Right lobe of liver (tissue), 6 donors: ENCODE results near the gene TTC9. TPM values are rescaled to one million over a fixed set of nuclear protein-coding genes. Genes with fewer than 3 reads are reported as not detected.
A peak's percentile ranks its signal among the peaks of the same experiment; 100 is the strongest.

ENCODE experiments used
- ATAC-seq, 4 donors: fragments of 200-7000 bp; cut with Tn5 transposase; one replicate each; pipeline ENCODE4 v1.9.1; 2020; ENCODE audit warnings: mild to moderate bottlenecking in 4 of 4, moderate library complexity in 4 of 4
- DNase-seq, 3 donors: peaks; one replicate each; pipeline ENCODE4 v3.0.0-alpha.2; 2020
- H3K27ac ChIP-seq, 3 donors: fragments of 200-600 bp; one replicate each; pipeline ENCODE4 v1.8.0; 2022
- H3K27me3 ChIP-seq, 2 donors: fragments of 200-600 bp; one replicate each; pipeline ENCODE4 v1.8.0; 2022
- H3K36me3 ChIP-seq, 4 donors: fragments of 200-600 bp; sonication (generic) in 1 of 4; one replicate each; pipeline versions ENCODE4 v1.5.1 to v1.8.0; 2017 to 2022; ENCODE audit warnings: control low read depth in 1 of 4
- H3K4me1 ChIP-seq, 4 donors: fragments of 200-600 bp; sonication (generic) in 1 of 4; one replicate each; pipeline versions ENCODE4 v1.5.1 to v1.8.0; 2017 to 2022; ENCODE audit warnings: control low read depth in 1 of 4
- H3K4me3 ChIP-seq, 3 donors: fragments of 200-600 bp; one replicate each; pipeline ENCODE4 v1.8.0; 2022
- H3K9me3 ChIP-seq, 4 donors: fragments of 200-600 bp; sonication (generic) in 1 of 4; one replicate each; pipeline versions ENCODE4 v1.5.1 to v1.8.0; 2017 to 2022; ENCODE audit warnings: control low read depth in 1 of 4
- POLR2A ChIP-seq: fragments of 450-650 bp; IDR thresholded peaks from one replicate; pipeline ENCODE4 v1.6.1; 2017; ENCODE audit warnings: antibody characterized with exemption, mild to moderate bottlenecking
- WGBS: methylation state at CpG from one replicate; pipeline ENCODE4 v1.1.6; 2018; ENCODE audit warnings: low coverage, low lambda C conversion rate; ENCODE audit not compliant: insufficient coverage; ENCODE audit errors: missing lambda C conversion rate; 5-methylcytosine and 5-hydroxymethylcytosine counted together
- intact Hi-C, 2 donors: fragments of 100-400 bp; cut with DNase I; formaldehyde crosslinking; loops; one replicate each; pipeline versions ENCODE4 v1.11.2 to v1.14.1; 2022
- total RNA-seq, 6 experiments: library from RNA; depleted of rRNA in 2 of 6; stranded (reverse); fragments of >200 nt in 2 of 6; fragmentation: NEBNext Ultra II Directional in 3 of 6; extraction: Animal tissue kit (Norgen Biotek cat#: 25700) in 3 of 6; gene quantifications; one replicate each; pipeline versions ENCODE4 v1.1.0 to v1.2.4, GENCODE V29; 2016 to 2023
- TF ChIP-seq, protein P1 (sequence below), 4 donors: fragments of 200-600 bp in 3 of 4; fragments of 450-650 bp in 1 of 4; IDR thresholded peaks; one replicate each; pipeline versions ENCODE4 v1.5.1 to v1.8.0; 2016 to 2022; ENCODE audit warnings: antibody characterized with exemption in 4 of 4, mild to moderate bottlenecking in 2 of 4
- donor health status: DM: no; HTN: yes; CAD: no.
- donor health status: DM: no; HTN: no; CAD: no.
- donor health status: DM: no; HTN: no; CAD: no.
- donor health status: DM: no; HTN: yes; CAD: no.
- donor health status: DM: no; HTN: yes; CAD: no.

The TTC9 gene
- total RNA-seq, 6 experiments from 2014 or later = 0.15 to 5.5 (median 2.8) TPM

DNA sequence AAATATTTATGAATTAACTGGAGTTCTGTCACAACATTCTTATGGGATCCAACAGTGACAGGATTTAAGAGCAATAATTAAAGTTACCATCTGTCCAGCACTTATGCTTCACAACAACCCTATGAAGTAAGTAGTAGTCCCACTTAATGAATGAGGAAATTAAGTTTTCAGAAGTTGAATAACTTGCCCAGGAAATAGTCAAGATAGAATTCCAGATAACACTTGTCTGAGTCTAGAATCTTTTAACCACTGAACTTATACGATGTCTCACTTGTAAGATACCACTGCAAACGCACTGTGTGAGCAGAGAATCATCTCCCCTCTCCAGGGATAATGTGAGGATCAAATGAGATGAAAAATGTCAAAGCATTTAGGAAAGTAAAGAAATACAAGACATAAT is 3.3 kb upstream of the TTC9 start:
- 53% methylated on average over 2 of the region's 2 CpGs for WGBS
- H3K4me1 ChIP-seq = peaks cover 0 to 9% (median 0%) of the 10 kb centered on the region in 4 donors
- TF ChIP-seq, protein P1, sequence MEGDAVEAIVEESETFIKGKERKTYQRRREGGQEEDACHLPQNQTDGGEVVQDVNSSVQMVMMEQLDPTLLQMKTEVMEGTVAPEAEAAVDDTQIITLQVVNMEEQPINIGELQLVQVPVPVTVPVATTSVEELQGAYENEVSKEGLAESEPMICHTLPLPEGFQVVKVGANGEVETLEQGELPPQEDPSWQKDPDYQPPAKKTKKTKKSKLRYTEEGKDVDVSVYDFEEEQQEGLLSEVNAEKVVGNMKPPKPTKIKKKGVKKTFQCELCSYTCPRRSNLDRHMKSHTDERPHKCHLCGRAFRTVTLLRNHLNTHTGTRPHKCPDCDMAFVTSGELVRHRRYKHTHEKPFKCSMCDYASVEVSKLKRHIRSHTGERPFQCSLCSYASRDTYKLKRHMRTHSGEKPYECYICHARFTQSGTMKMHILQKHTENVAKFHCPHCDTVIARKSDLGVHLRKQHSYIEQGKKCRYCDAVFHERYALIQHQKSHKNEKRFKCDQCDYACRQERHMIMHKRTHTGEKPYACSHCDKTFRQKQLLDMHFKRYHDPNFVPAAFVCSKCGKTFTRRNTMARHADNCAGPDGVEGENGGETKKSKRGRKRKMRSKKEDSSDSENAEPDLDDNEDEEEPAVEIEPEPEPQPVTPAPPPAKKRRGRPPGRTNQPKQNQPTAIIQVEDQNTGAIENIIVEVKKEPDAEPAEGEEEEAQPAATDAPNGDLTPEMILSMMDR (IDR thresholded peaks at IDR 0.05) = no peak
- TF ChIP-seq POLR2A = no peak
- no peaks in the 10 kb centered on the region for H3K27me3 ChIP-seq
- H3K9me3 ChIP-seq = no peaks in the 10 kb centered on the region
- DNase-seq = no peak
- intact Hi-C loops = loop anchor here (10.0 kb wide), 2 partner anchors 66 to 176 kb away; no protein-coding TSS in a partner anchor
- H3K36me3 ChIP-seq = no peaks in the 10 kb centered on the region
- H3K27ac ChIP-seq = no peak overlapping the region
- no peak for ATAC-seq
- no peak overlapping the region for H3K4me3 ChIP-seq

DNA sequence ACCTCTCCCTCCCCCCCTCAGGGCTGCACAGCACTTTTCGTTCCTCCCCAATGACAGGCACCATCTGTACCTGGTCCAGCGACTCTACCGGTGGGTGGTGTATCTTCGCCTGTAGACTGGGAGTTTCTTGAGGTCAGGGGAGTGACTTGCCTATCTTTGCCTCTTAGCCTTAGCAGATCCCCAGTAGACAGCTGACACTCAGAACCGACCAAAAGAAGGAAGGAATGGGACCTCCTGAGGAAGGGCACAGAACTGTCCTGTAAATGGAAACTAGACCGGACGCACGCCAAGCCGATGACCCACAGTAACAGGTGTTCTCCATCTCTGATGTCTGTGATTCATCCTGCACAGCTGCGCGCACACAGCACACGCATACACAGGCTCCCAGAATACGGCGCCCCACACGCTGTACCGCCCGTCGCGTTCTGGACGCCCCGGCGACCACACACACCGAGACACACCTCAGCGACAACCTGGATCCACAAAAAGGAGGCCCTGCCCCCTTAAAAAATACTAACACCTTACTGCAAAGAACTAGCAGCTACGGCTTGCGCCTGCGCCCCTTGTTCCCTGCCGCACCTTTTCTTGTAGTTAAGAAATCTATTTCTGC is 673 bp upstream of the TTC9 start:
- DNase-seq = peak in 1 of 3 donors; percentile 37
- ATAC-seq = peak; percentile 50 to 82 (median 64)
- peaks cover 0 to 9% (median 0%) of the 10 kb centered on the region in 4 donors for H3K4me1 ChIP-seq
- H3K27me3 ChIP-seq = no peaks in the 10 kb centered on the region
- no peaks in the 10 kb centered on the region for H3K9me3 ChIP-seq
- H3K4me3 ChIP-seq = peak overlapping the region; percentile 46 to 60 (median 50)
- intact Hi-C loops = no loop called here
- 1% methylated on average over 21 of the region's 28 CpGs for WGBS
- no peaks in the 10 kb centered on the region for H3K36me3 ChIP-seq
- no peak overlapping the region for H3K27ac ChIP-seq
- TF ChIP-seq POLR2A = no peak
- TF ChIP-seq, protein P1 (IDR thresholded peaks at IDR 0.05) = no peak

DNA sequence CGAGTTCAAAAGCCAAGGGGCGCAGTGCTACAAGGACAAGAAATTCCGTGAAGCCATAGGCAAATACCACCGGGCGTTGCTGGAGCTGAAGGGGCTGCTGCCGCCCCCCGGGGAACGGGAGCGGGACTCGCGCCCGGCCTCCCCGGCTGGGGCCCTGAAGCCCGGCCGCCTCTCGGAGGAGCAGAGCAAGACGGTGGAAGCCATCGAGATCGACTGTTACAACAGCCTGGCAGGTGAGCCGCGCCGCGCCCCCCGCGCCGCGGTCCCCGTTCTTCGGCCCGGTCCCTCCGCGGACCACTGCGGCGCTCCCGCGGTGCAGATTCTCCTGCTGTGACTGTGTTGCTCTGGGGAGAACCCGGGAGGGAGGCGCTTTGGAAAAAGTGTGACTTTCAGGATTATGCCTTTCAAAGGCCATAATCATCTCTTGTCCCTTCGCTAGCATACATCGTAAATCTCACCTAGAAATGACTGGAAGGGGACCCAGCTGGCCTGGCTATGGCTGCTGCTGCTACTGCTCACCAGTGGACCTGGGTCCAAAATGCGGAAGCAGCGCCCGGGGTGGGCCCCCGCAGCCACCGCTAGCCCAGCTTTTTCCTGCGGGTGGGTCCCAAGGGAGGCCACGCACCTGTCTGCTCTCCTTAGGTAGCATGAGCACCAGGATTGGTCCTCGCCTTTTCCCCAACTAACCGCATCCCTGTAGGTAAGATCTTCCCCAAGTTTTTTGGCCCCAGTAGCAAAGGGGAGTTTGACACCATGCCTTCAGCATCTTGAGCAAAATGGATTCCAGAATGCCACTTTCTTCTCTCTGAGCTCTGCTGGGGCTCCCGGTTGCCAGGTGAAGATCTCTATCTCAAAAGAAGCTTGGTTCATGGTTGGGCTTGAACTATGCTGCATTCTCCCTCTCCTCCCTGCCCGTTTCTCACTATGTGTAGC is 853 bp downstream of the TTC9 start:
- H3K27ac ChIP-seq = no peak overlapping the region
- intact Hi-C loops = no loop called here
- DNase-seq = peak in 1 of 3 donors; percentile 29

GRCh38 chr14:70643967-70644366 is 2.3 kb downstream of the TTC9 start:
- DNase-seq (no peak), ATAC-seq (no peak)
- TF ChIP-seq, protein P1 (IDR thresholded peaks at IDR 0.05) = no peak
- WGBS = 45% methylated on average over 2 of the region's 5 CpGs
- Histone ChIP-seq H3K9me3 (no peaks in the 10 kb centered on the region), H3K4me3 (no peak overlapping the region), H3K27me3 (no peaks in the 10 kb centered on the region), H3K27ac (no peak overlapping the region), H3K36me3 (no peaks in the 10 kb centered on the region), H3K4me1 (peaks cover 0 to 9% (median 0%) of the 10 kb centered on the region in 4 donors)
- intact Hi-C loops = no loop called here

More for the DNA sequence above, 853 bp downstream of the TTC9 start:
- no peaks in the 10 kb centered on the region for H3K36me3 ChIP-seq
- peak; percentile 16 to 34 (median 25) for ATAC-seq
- H3K27me3 ChIP-seq = no peaks in the 10 kb centered on the region
- no peaks in the 10 kb centered on the region for H3K9me3 ChIP-seq
- peaks cover 0 to 9% (median 0%) of the 10 kb centered on the region in 4 donors for H3K4me1 ChIP-seq
- peak overlapping the region; percentile 50 to 60 (median 59) for H3K4me3 ChIP-seq
- WGBS = 11% methylated on average over 5 of the region's 51 CpGs
- TF ChIP-seq, protein P1 (IDR thresholded peaks at IDR 0.05) = no peak
- TF ChIP-seq POLR2A = no peak
